ENCODE measurements around the gene SMARCD1.

The SMARCD1 gene

GRCh38 chr12:50104417-50105366 is 19.6 kb downstream of the SMARCD1 start:
- H3K27ac Mint-ChIP-seq (ENCODE audit: low read depth): peak overlapping the region; percentile 58
- H3K4me3 Mint-ChIP-seq: no peak overlapping the region
- H3K9me3 Mint-ChIP-seq: no peaks in the 10 kb centered on the region
- H3K36me3 Mint-ChIP-seq (ENCODE audit: insufficient read depth): peaks cover 14% of the 10 kb centered on the region
- no peak for DNase-seq (ENCODE audit: low spot score in 2 of 2)
- no peaks in the 10 kb centered on the region for H3K4me1 Mint-ChIP-seq
- H3K27me3 Mint-ChIP-seq: no peaks in the 10 kb centered on the region
- ATAC-seq (replicated peaks; ENCODE audit: extremely low read depth, poor library complexity, severe bottlenecking): no peak

DNA sequence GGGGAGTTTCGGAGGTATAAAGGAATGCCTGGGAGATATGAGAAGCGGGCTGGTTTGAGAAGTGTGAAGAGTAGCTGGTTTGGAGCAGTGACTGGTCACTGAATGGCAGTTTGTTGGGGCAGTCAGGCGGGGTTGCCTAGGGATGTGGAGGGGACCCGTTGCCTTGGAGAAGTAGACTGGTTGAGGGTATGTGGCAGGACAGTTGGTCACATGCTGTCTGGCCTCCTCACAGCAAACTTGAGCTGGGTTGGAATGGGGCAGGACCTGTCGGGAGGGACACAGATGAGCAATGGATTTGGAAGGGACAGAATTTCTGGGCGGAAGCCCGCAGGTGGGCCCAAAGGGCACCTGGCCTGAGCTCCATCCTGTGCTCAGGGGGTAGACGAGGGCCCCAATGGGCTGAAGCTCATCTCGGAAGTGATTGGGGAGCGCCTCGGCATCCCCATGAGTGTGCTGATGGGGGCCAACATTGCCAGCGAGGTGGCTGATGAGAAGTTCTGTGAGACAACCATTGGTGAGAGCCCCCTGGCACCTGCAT is 20.8 kb downstream of the SMARCD1 start:
- no peaks in the 10 kb centered on the region for H3K4me1 Mint-ChIP-seq
- H3K9me3 Mint-ChIP-seq: no peaks in the 10 kb centered on the region
- H3K27me3 Mint-ChIP-seq: no peaks in the 10 kb centered on the region
- no peak overlapping the region for H3K4me3 Mint-ChIP-seq
- no peak for DNase-seq (ENCODE audit: low spot score in 2 of 2)
- H3K27ac Mint-ChIP-seq (ENCODE audit: low read depth): peak overlapping the region; percentile 58
- H3K36me3 Mint-ChIP-seq (ENCODE audit: insufficient read depth): peaks cover 8% of the 10 kb centered on the region
- no peak for ATAC-seq (replicated peaks; ENCODE audit: extremely low read depth, poor library complexity, severe bottlenecking)

GRCh38 chr12:50106907-50107306 is 21.8 kb downstream of the SMARCD1 start:
- Mint-ChIP-seq H3K9me3 (no peaks in the 10 kb centered on the region), H3K4me3 (no peak overlapping the region), H3K27ac (ENCODE audit: low read depth) (no peak overlapping the region), H3K27me3 (no peaks in the 10 kb centered on the region), H3K36me3 (ENCODE audit: insufficient read depth) (peaks cover 7% of the 10 kb centered on the region), H3K4me1 (peaks cover 5% of the 10 kb centered on the region)
- no peak for DNase-seq (ENCODE audit: low spot score in 2 of 2)
- no peak for ATAC-seq (replicated peaks; ENCODE audit: extremely low read depth, poor library complexity, severe bottlenecking)

DNA sequence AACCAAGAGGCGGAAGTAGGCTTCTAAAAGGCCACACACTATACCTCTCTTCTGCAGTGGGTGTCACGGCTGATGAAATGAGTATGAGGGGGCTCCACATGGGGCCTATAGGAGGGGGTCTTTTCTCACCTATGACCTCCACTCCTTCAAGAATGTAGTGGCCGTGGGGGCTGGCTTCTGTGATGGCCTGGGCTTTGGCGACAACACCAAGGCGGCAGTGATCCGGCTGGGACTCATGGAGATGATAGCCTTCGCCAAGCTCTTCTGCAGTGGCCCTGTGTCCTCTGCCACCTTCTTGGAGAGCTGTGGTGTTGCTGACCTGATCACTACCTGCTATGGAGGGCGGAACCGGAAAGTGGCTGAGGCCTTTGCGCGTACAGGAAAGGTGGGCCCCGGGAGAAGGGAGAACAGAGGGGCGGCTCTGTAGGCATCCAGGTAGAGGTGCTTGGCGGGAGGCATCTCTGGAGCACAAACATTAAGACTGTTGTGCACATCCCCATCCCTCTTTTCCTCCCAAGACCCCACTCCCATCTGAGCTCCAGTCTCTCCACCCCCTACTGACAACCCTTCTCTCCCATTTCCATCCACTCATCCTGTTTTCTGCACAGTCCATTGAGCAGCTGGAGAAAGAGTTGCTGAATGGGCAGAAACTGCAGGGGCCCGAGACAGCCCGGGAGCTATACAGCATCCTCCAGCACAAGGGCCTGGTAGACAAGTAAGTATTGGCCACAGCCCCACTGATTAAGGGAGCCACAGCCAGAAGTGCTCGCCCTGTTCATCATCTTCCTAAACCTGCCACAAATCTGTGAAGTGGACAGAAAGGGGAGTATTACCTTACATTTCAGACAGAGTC is 22.5 kb downstream of the SMARCD1 start:
- DNase-seq (ENCODE audit: low spot score in 2 of 2) (no peak), ATAC-seq (replicated peaks; ENCODE audit: extremely low read depth, poor library complexity, severe bottlenecking) (no peak)
- no peak overlapping the region for H3K4me3 Mint-ChIP-seq
- H3K27ac Mint-ChIP-seq (ENCODE audit: low read depth): no peak overlapping the region
- peaks cover 10% of the 10 kb centered on the region for H3K4me1 Mint-ChIP-seq
- H3K27me3 Mint-ChIP-seq: no peaks in the 10 kb centered on the region
- peaks cover 13% of the 10 kb centered on the region for H3K36me3 Mint-ChIP-seq (ENCODE audit: insufficient read depth)
- no peaks in the 10 kb centered on the region for H3K9me3 Mint-ChIP-seq

DNA sequence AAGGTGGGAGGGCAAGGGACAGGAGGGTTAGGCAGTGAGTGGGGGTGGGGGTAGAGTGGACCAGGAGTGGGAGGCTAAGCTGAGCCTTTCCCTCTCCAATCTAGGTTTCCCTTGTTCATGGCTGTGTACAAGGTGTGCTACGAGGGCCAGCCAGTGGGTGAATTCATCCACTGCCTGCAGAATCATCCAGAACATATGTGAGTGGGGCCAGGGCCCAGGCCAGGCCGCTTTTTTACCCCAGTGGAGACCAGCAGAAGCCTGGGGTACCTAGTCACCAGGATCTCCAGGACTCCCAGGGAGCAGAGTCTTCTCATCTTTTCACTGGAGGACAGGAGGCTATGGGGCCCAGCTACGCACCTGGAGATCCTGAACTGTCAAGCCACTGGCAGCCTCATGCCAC is 24.2 kb downstream of the SMARCD1 start:
- Mint-ChIP-seq H3K4me3 (no peak overlapping the region), H3K27me3 (no peaks in the 10 kb centered on the region), H3K9me3 (no peaks in the 10 kb centered on the region), H3K27ac (ENCODE audit: low read depth) (no peak overlapping the region), H3K4me1 (peaks cover 15% of the 10 kb centered on the region), H3K36me3 (ENCODE audit: insufficient read depth) (peaks cover 19% of the 10 kb centered on the region)
- DNase-seq (ENCODE audit: low spot score in 2 of 2): no peak
- no peak for ATAC-seq (replicated peaks; ENCODE audit: extremely low read depth, poor library complexity, severe bottlenecking)

- no peak for ATAC-seq (replicated peaks; ENCODE audit: extremely low read depth, poor library complexity, severe bottlenecking)
- peaks cover 21% of the 10 kb centered on the region for H3K36me3 Mint-ChIP-seq (ENCODE audit: insufficient read depth)
Measured at GRCh38 chr12:50110127-50110761, 25.1 kb downstream of the SMARCD1 start.

DNA sequence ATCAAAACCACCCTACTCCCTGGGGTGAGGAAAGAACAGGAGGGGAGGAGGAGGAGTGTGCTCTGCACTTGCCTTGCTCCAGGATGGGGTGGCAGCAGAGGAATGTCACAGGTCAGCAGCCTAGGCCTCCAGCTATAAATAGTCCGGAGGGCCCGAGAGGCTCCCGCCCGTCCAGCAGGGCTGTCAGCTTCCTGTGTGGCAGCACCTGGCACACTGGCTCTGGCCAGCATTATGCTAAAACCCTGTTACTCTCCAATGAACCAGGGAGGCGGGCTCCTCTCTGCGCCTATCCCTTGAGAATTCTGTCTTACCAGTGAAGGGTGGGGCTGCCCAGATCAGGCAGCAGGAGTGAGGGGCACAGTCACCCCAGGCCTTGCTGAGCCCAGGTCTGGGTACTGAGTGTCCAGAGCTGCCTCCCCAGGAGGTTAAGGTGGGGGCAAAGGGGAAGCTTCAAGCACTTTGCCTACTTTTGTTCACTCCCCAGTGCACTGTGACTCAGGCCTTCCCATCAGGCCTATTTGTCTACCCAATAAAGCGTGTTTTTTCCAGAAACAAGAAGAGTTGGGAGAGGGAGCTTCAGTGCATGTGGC is 25.7 kb downstream of the SMARCD1 start:
- Mint-ChIP-seq H3K4me1 (peaks cover 25% of the 10 kb centered on the region), H3K4me3 (peak overlapping the region; percentile 98), H3K27ac (ENCODE audit: low read depth) (peak overlapping the region; percentile 97), H3K9me3 (no peaks in the 10 kb centered on the region), H3K27me3 (no peaks in the 10 kb centered on the region), H3K36me3 (ENCODE audit: insufficient read depth) (peaks cover 27% of the 10 kb centered on the region)
- no peak for DNase-seq (ENCODE audit: low spot score in 2 of 2)
- no peak for ATAC-seq (replicated peaks; ENCODE audit: extremely low read depth, poor library complexity, severe bottlenecking)

More at GRCh38 chr12:50110127-50110761, 25.1 kb downstream of the SMARCD1 start:
- DNase-seq (ENCODE audit: low spot score in 2 of 2): no peak
- Mint-ChIP-seq H3K4me3 (peak overlapping the region; percentile 11), H3K27me3 (no peaks in the 10 kb centered on the region), H3K9me3 (no peaks in the 10 kb centered on the region), H3K4me1 (peaks cover 20% of the 10 kb centered on the region), H3K27ac (ENCODE audit: low read depth) (peak overlapping the region; percentile 69)

DNA sequence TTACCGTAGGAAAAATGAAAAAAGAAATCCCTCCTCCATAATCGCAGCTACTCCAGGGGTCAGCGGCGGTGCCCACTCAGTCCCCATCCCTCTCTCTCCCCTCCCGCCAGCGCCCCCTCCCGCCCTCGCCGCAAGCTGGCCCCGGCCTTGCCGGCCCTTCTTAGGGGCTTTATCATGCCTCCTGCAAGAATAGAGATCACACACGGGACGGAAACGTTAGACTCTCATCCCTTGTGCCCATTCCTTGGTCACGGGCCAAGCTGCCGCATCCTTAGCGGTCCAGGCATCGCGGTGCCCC is 26.2 kb downstream of the SMARCD1 start:
- DNase-seq (ENCODE audit: low spot score in 2 of 2) (no peak), ATAC-seq (replicated peaks; ENCODE audit: extremely low read depth, poor library complexity, severe bottlenecking) (no peak)
- Mint-ChIP-seq H3K27me3 (no peaks in the 10 kb centered on the region), H3K4me3 (peak overlapping the region; percentile 98), H3K27ac (ENCODE audit: low read depth) (peak overlapping the region; percentile 97), H3K36me3 (ENCODE audit: insufficient read depth) (peaks cover 28% of the 10 kb centered on the region), H3K9me3 (no peaks in the 10 kb centered on the region), H3K4me1 (peaks cover 30% of the 10 kb centered on the region)

GRCh38 chr12:50111693-50112455 is 26.7 kb downstream of the SMARCD1 start, which contains the start of gene COX14:
Gene COX14 (plus strand): TSS chr12:50112236. CDS start chr12:50120044, 7,808 bp downstream.
- peaks cover 35% of the 10 kb centered on the region for H3K4me1 Mint-ChIP-seq
- H3K27me3 Mint-ChIP-seq: no peaks in the 10 kb centered on the region
- peak; percentile 89 for ATAC-seq (replicated peaks; ENCODE audit: extremely low read depth, poor library complexity, severe bottlenecking)
- peak within 1 kb of the TSS; percentile 97 for H3K27ac Mint-ChIP-seq (ENCODE audit: low read depth)
- peak within 1 kb of the TSS; percentile 98 for H3K4me3 Mint-ChIP-seq
- H3K36me3 Mint-ChIP-seq (ENCODE audit: insufficient read depth): peaks cover 31% of the 10 kb centered on the region
- peak; percentile 99 for DNase-seq (ENCODE audit: low spot score in 2 of 2)
- no peaks in the 10 kb centered on the region for H3K9me3 Mint-ChIP-seq

GRCh38 chr12:50112456-50113218 is 27.5 kb downstream of the SMARCD1 start:
- no peaks in the 10 kb centered on the region for H3K9me3 Mint-ChIP-seq
- no peak for ATAC-seq (replicated peaks; ENCODE audit: extremely low read depth, poor library complexity, severe bottlenecking)
- no peak for DNase-seq (ENCODE audit: low spot score in 2 of 2)

GRCh38 chr12:50117057-50117622 is 32.0 kb downstream of the SMARCD1 start:
- peaks cover 45% of the 10 kb centered on the region for H3K36me3 Mint-ChIP-seq (ENCODE audit: insufficient read depth)
- H3K4me1 Mint-ChIP-seq: peaks cover 48% of the 10 kb centered on the region
- H3K27ac Mint-ChIP-seq (ENCODE audit: low read depth): no peak overlapping the region
- no peaks in the 10 kb centered on the region for H3K27me3 Mint-ChIP-seq
- ATAC-seq (replicated peaks; ENCODE audit: extremely low read depth, poor library complexity, severe bottlenecking) (no peak), DNase-seq (ENCODE audit: low spot score in 2 of 2) (no peak)
- H3K9me3 Mint-ChIP-seq: no peaks in the 10 kb centered on the region
- no peak overlapping the region for H3K4me3 Mint-ChIP-seq

More at GRCh38 chr12:50112456-50113218, 27.5 kb downstream of the SMARCD1 start:
- Mint-ChIP-seq H3K4me3 (peak overlapping the region; percentile 98), H3K36me3 (ENCODE audit: insufficient read depth) (peaks cover 37% of the 10 kb centered on the region), H3K27ac (ENCODE audit: low read depth) (peak overlapping the region; percentile 97), H3K4me1 (peaks cover 40% of the 10 kb centered on the region), H3K27me3 (no peaks in the 10 kb centered on the region)

Measured in central memory CD8-positive, alpha-beta T cell (primary cell).